ENCODE measurements around the gene POPDC2. TPM values are rescaled to one million over a fixed set of nuclear protein-coding genes. Genes with fewer than 3 reads are reported as not detected.

POPDC2 gene
- total RNA-seq, 6 experiments from 2014 or later, result 0.14 to 0.98 (median 0.70) TPM; not detected in 2

DNA sequence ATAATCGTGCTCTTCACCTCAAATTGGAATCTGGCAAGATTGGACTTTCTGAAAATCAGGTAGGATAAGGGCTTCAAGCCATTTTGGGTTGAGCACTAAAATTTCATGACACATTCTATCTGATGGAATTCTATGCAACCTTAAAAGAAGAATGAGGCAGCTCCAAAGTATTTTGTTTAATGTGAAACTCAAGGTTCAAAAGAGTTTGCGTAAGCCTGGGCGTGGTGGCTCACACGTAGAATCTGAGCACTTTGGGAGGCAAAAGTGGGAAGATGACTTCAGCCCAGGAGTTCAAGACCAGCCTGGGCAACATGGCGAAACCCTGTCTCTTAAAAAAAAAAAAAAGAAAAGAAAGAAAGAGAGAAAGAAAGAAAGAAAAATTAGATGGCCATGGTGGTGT is 66.3 kb downstream of the POPDC2 start:
- TF ChIP-seq, protein P1, sequence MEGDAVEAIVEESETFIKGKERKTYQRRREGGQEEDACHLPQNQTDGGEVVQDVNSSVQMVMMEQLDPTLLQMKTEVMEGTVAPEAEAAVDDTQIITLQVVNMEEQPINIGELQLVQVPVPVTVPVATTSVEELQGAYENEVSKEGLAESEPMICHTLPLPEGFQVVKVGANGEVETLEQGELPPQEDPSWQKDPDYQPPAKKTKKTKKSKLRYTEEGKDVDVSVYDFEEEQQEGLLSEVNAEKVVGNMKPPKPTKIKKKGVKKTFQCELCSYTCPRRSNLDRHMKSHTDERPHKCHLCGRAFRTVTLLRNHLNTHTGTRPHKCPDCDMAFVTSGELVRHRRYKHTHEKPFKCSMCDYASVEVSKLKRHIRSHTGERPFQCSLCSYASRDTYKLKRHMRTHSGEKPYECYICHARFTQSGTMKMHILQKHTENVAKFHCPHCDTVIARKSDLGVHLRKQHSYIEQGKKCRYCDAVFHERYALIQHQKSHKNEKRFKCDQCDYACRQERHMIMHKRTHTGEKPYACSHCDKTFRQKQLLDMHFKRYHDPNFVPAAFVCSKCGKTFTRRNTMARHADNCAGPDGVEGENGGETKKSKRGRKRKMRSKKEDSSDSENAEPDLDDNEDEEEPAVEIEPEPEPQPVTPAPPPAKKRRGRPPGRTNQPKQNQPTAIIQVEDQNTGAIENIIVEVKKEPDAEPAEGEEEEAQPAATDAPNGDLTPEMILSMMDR (IDR thresholded peaks at IDR 0.05), result no peak
- DNase-seq, result no peak
- peaks cover 14% of the 10 kb centered on the region for H3K4me1 Mint-ChIP-seq (ENCODE audit: low read depth)
- H3K27me3 Mint-ChIP-seq (ENCODE audit: insufficient read depth), result peaks cover 16% of the 10 kb centered on the region
- H3K4me3 Mint-ChIP-seq, result no peak overlapping the region
- H3K36me3 Mint-ChIP-seq (ENCODE audit: low read depth), result no peaks in the 10 kb centered on the region; the same call in 1 of the 2 replicates
- H3K9me3 Mint-ChIP-seq, result no peaks in the 10 kb centered on the region; the same call in 1 of the 2 replicates
- no peak overlapping the region for H3K27ac Mint-ChIP-seq

DNA sequence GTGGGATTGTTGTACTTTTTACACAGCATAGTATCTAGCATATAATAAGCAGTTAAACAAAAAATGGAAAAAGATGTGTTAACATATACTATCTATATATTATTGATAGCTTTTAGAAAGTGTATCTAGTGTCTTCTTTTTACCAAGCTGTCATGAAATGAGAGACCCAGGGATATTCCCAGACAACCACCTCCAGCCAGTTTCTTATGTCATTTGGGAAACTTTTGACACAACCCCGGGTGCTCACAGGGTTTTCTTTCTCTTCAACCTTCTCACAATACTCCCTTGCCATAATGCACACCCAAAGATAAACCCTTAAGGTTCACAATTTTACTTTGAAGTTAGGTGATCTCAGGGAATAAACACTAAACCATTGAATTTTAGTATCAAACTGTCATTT is 67.5 kb downstream of the POPDC2 start:
- no peak for DNase-seq
- TF ChIP-seq, protein P1 (IDR thresholded peaks at IDR 0.05), result no peak
- Mint-ChIP-seq H3K4me1 (ENCODE audit: low read depth) (peaks cover 14% of the 10 kb centered on the region), H3K9me3 (no peaks in the 10 kb centered on the region; the same call in 1 of the 2 replicates), H3K36me3 (ENCODE audit: low read depth) (no peaks in the 10 kb centered on the region; the same call in 1 of the 2 replicates), H3K4me3 (no peak overlapping the region), H3K27me3 (ENCODE audit: insufficient read depth) (peaks cover 16% of the 10 kb centered on the region), H3K27ac (no peak overlapping the region)

Other genes starting within 250 kb of the POPDC2 start
- gene TMEM39A, start 197.0 kb downstream of the POPDC2 start, total RNA-seq (2021; fragmentation: NEBNext Ultra II Directional; extraction: Animal tissue kit (Norgen Biotek cat#: 25700)), result 10 to 100 TPM; 47.3 to 58.8 (median 55.5) TPM
- 10 to 100 TPM; 18.7 to 26.9 (median 20.4) TPM for gene POGLUT1, start 191.6 kb downstream of the POPDC2 start, total RNA-seq (2021; fragmentation: NEBNext Ultra II Directional; extraction: Animal tissue kit (Norgen Biotek cat#: 25700))
- 100 to 1,000 TPM; 111 to 125 (median 112) TPM for gene TIMMDC1, start 162.0 kb downstream of the POPDC2 start, total RNA-seq (2021; fragmentation: NEBNext Ultra II Directional; extraction: Animal tissue kit (Norgen Biotek cat#: 25700))
- not detected for gene CD80, start 101.0 kb downstream of the POPDC2 start, total RNA-seq (2021; fragmentation: NEBNext Ultra II Directional; extraction: Animal tissue kit (Norgen Biotek cat#: 25700))
- gene ADPRH, start 81.1 kb downstream of the POPDC2 start, total RNA-seq (2021; fragmentation: NEBNext Ultra II Directional; extraction: Animal tissue kit (Norgen Biotek cat#: 25700)), result 1 to 10 TPM in 2 of 6 experiments, under 1 TPM in 4; 0.10 to 1.8 (median 0.19) TPM
- gene PLA1A, start 62.7 kb downstream of the POPDC2 start, total RNA-seq (2021; fragmentation: NEBNext Ultra II Directional; extraction: Animal tissue kit (Norgen Biotek cat#: 25700)), result not detected
- 10 to 100 TPM; 28.9 to 41.0 (median 35.2) TPM for gene COX17, start 16.8 kb upstream of the POPDC2 start, total RNA-seq (2021; fragmentation: NEBNext Ultra II Directional; extraction: Animal tissue kit (Norgen Biotek cat#: 25700))
- not detected for gene CFAP91, start 42.4 kb upstream of the POPDC2 start, total RNA-seq (2021; fragmentation: NEBNext Ultra II Directional; extraction: Animal tissue kit (Norgen Biotek cat#: 25700))
- gene NR1I2, start 121.5 kb upstream of the POPDC2 start, total RNA-seq (2021; fragmentation: NEBNext Ultra II Directional; extraction: Animal tissue kit (Norgen Biotek cat#: 25700)), result not detected

Measured in HFFc6 (cell line).